WTC11 (cell line): ENCODE data around the gene MAPK8IP2. TPM values are rescaled to one million over a fixed set of nuclear protein-coding genes. Genes with fewer than 3 reads are reported as not detected.

ENCODE experiments used
- CBFB ChIP-seq: sonication (generic); formaldehyde crosslinking; IDR thresholded peaks from 2 replicates; pipeline ENCODE4 v1.8.1; 2022; ENCODE audit warnings: mild to moderate bottlenecking, low read depth, missing genetic modification reagents
- FOXK1 ChIP-seq: sonication (generic); formaldehyde crosslinking; IDR thresholded peaks from 2 replicates; pipeline ENCODE4 v1.8.0; 2022; ENCODE audit warnings: mild to moderate bottlenecking, moderate library complexity, missing genetic modification reagents
- FOXP1 ChIP-seq: sonication (generic); formaldehyde crosslinking; IDR thresholded peaks from 2 replicates; pipeline ENCODE4 v1.8.0; 2022; ENCODE audit warnings: missing genetic modification reagents, mild to moderate bottlenecking, moderate library complexity, borderline replicate concordance
- GRHL2 ChIP-seq: fragments of 250-450 bp; sonication (Bioruptor Pico); IDR thresholded peaks from 2 replicates; pipeline ENCODE4 v1.8.0; 2022; ENCODE audit warnings: mild to moderate bottlenecking, moderate library complexity; ENCODE audit not compliant: insufficient replicate concordance, severe bottlenecking
- JAZF1 ChIP-seq: fragments of 250-450 bp; sonication (Bioruptor Pico); IDR thresholded peaks from 2 replicates; pipeline ENCODE4 v1.9.0; 2021; ENCODE audit warnings: moderate library complexity, mild to moderate bottlenecking, inconsistent platforms
- MXD4 ChIP-seq: fragments of 250-450 bp; sonication (Bioruptor Pico); IDR thresholded peaks from 2 replicates; pipeline ENCODE4 v1.8.0; 2021; ENCODE audit warnings: mild to moderate bottlenecking, moderate library complexity, borderline replicate concordance
- NFATC4 ChIP-seq: fragments of 250-450 bp; sonication (Bioruptor Pico); IDR thresholded peaks from 2 replicates; pipeline ENCODE4 v1.9.0; 2021; ENCODE audit warnings: mild to moderate bottlenecking
- PRRX2 ChIP-seq: fragments of 250-450 bp; sonication (Bioruptor Pico); IDR thresholded peaks from 2 replicates; pipeline ENCODE4 v1.8.0; 2021; ENCODE audit warnings: mild to moderate bottlenecking
- RELA ChIP-seq: sonication (generic); formaldehyde crosslinking; IDR thresholded peaks from 2 replicates; pipeline ENCODE4 v1.8.1; 2022; ENCODE audit warnings: missing genetic modification reagents, mild to moderate bottlenecking, borderline replicate concordance
- SMAD3 ChIP-seq: sonication (generic); formaldehyde crosslinking; IDR thresholded peaks from 2 replicates; pipeline ENCODE4 v1.8.0; 2022; ENCODE audit warnings: missing genetic modification reagents, mild to moderate bottlenecking, borderline replicate concordance
- SOX15 ChIP-seq: fragments of 250-450 bp; sonication (Bioruptor Pico); IDR thresholded peaks from 2 replicates; pipeline ENCODE4 v1.9.0; 2021; ENCODE audit warnings: mild to moderate bottlenecking
- SP1 ChIP-seq: sonication (generic); formaldehyde crosslinking; conservative IDR thresholded peaks from 2 replicates; pipeline ENCODE4 v1.8.1; 2022; ENCODE audit warnings: missing genetic modification reagents
- ZNF121 ChIP-seq: sonication (generic); formaldehyde crosslinking; IDR thresholded peaks from 2 replicates; pipeline ENCODE4 v1.8.0; 2023; ENCODE audit warnings: missing genetic modification reagents
- ZNF138 ChIP-seq: sonication (generic); formaldehyde crosslinking; conservative IDR thresholded peaks from 2 replicates; pipeline ENCODE4 v1.8.1; 2022; ENCODE audit warnings: mild to moderate bottlenecking, moderate library complexity, missing genetic modification reagents
- ZNF232 ChIP-seq: sonication (generic); formaldehyde crosslinking; IDR thresholded peaks from 2 replicates; pipeline ENCODE4 v1.8.0; 2022; ENCODE audit warnings: mild to moderate bottlenecking, missing genetic modification reagents
- ZNF317 ChIP-seq: sonication (generic); formaldehyde crosslinking; IDR thresholded peaks from 2 replicates; pipeline ENCODE4 v1.8.1; 2023; ENCODE audit warnings: low read depth, mild to moderate bottlenecking, moderate library complexity, missing genetic modification reagents, borderline replicate concordance
- ZNF423 ChIP-seq: fragments of 250-450 bp; sonication (Bioruptor Pico); IDR thresholded peaks from 2 replicates; pipeline ENCODE4 v2.1.2; 2022; ENCODE audit warnings: mild to moderate bottlenecking, moderate library complexity
- total RNA-seq: library from RNA; stranded (reverse); gene quantifications from 3 replicates; pipeline ENCODE4 v1.2.3, GENCODE V29; 2021
- TF ChIP-seq, protein P1 (sequence below): sonication (generic); formaldehyde crosslinking; IDR thresholded peaks from 2 replicates; pipeline ENCODE4 v1.8.1; 2023; ENCODE audit warnings: mild to moderate bottlenecking, moderate library complexity, missing genetic modification reagents
- TF ChIP-seq, protein P2 (sequence below): sonication (generic); formaldehyde crosslinking; IDR thresholded peaks from 2 replicates; pipeline ENCODE4 v1.8.0; 2023; ENCODE audit warnings: missing genetic modification reagents
- TF ChIP-seq, protein P3 (sequence below): sonication (generic); formaldehyde crosslinking; IDR thresholded peaks from 2 replicates; pipeline ENCODE4 v1.8.0; 2022; ENCODE audit warnings: mild to moderate bottlenecking, missing genetic modification reagents
- TF ChIP-seq, protein P4 (sequence below): fragments of 250-450 bp; sonication (Bioruptor Pico); IDR thresholded peaks from 2 replicates; pipeline ENCODE4 v1.9.0; 2021; ENCODE audit warnings: moderate library complexity, mild to moderate bottlenecking, inconsistent platforms, borderline replicate concordance
- TF ChIP-seq, protein P5 (sequence below): sonication (generic); formaldehyde crosslinking; IDR thresholded peaks from 2 replicates; pipeline ENCODE4 v1.8.1; 2022; ENCODE audit warnings: mild to moderate bottlenecking, missing genetic modification reagents, moderate library complexity, borderline replicate concordance
- TF ChIP-seq, protein P6 (sequence below): sonication (generic); formaldehyde crosslinking; IDR thresholded peaks from 2 replicates; pipeline ENCODE4 v1.8.1; 2023; ENCODE audit warnings: mild to moderate bottlenecking, missing genetic modification reagents, moderate library complexity
- TF ChIP-seq, protein P7 (sequence below): sonication (generic); formaldehyde crosslinking; IDR thresholded peaks from 2 replicates; pipeline ENCODE4 v1.8.0; 2022; ENCODE audit warnings: mild to moderate bottlenecking, missing genetic modification reagents
- TF ChIP-seq, protein P8 (sequence below): fragments of 250-450 bp; sonication (Bioruptor Pico); IDR thresholded peaks from 2 replicates; pipeline ENCODE4 v1.9.0; 2021; ENCODE audit warnings: mild to moderate bottlenecking, borderline replicate concordance

MAPK8IP2 gene
- total RNA-seq, 1 experiment from 2014 or later, result 4.9 TPM

DNA sequence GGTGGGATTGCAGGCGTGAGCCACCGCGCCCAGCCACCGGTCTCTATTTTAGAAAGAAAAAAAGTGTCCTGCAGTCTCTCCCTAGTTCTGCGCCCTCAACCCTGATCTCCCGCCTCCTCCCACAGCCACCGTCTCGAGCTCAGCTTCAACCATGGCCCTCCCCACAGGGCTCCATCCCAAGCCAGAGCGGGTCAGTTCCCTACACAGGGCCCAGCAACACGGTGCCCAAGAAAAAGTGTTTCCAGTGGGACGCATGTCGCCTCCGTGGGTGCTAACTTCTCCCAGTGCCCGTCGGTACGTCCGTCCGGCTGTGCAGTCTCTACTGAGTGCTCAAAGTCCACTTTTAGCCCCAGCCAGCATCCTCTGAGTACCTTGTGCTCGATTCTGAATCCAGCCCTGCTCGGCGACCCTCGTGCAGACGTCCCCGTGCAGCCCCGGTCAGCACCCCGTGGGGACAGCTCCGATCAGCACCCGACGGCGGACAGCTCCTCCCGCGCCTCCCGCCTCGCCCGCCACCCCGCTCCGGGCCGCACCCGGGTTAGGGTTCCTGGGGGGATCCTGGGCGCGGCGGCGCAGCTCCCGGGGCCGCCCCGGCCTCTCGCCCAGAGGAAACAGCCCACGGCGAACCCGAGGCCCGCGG lies 657 bp upstream of the MAPK8IP2 start (continued):
- TF ChIP-seq, protein P1, sequence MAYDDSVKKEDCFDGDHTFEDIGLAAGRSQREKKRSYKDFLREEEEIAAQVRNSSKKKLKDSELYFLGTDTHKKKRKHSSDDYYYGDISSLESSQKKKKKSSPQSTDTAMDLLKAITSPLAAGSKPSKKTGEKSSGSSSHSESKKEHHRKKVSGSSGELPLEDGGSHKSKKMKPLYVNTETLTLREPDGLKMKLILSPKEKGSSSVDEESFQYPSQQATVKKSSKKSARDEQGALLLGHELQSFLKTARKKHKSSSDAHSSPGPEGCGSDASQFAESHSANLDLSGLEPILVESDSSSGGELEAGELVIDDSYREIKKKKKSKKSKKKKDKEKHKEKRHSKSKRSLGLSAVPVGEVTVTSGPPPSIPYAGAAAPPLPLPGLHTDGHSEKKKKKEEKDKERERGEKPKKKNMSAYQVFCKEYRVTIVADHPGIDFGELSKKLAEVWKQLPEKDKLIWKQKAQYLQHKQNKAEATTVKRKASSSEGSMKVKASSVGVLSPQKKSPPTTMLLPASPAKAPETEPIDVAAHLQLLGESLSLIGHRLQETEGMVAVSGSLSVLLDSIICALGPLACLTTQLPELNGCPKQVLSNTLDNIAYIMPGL (CRISPR knock-in tag), result no peak; the same call in 1 of the 2 replicates
- TF ChIP-seq ZNF121 (CRISPR knock-in tag), result peak; percentile 90
- peak; percentile 92; the same call in 1 of the 2 replicates for TF ChIP-seq CBFB (CRISPR knock-in tag)
- TF ChIP-seq, protein P2, sequence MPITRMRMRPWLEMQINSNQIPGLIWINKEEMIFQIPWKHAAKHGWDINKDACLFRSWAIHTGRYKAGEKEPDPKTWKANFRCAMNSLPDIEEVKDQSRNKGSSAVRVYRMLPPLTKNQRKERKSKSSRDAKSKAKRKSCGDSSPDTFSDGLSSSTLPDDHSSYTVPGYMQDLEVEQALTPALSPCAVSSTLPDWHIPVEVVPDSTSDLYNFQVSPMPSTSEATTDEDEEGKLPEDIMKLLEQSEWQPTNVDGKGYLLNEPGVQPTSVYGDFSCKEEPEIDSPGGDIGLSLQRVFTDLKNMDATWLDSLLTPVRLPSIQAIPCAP (CRISPR knock-in tag), result peak; percentile 99
- peak; percentile 99 for TF ChIP-seq ZNF232 (CRISPR knock-in tag)
- TF ChIP-seq, protein P3, sequence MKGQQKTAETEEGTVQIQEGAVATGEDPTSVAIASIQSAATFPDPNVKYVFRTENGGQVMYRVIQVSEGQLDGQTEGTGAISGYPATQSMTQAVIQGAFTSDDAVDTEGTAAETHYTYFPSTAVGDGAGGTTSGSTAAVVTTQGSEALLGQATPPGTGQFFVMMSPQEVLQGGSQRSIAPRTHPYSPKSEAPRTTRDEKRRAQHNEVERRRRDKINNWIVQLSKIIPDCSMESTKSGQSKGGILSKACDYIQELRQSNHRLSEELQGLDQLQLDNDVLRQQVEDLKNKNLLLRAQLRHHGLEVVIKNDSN (CRISPR knock-in tag), result peak; percentile 90
- peak; percentile 62; the same call in 1 of the 2 replicates for TF ChIP-seq SP1
- TF ChIP-seq, protein P4, sequence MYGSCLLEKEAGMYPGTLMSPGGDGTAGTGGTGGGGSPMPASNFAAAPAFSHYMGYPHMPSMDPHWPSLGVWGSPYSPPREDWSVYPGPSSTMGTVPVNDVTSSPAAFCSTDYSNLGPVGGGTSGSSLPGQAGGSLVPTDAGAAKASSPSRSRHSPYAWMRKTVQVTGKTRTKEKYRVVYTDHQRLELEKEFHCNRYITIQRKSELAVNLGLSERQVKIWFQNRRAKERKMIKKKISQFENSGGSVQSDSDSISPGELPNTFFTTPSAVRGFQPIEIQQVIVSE, result no peak
- no peak for TF ChIP-seq GRHL2 (CRISPR knock-in tag)
- TF ChIP-seq SOX15 (CRISPR knock-in tag), result no peak
- no peak for TF ChIP-seq NFATC4 (CRISPR knock-in tag)
- peak; percentile 96; the same call in 1 of the 2 replicates for TF ChIP-seq SMAD3 (CRISPR knock-in tag)
- TF ChIP-seq ZNF317, result peak; percentile 84
- TF ChIP-seq, protein P5, sequence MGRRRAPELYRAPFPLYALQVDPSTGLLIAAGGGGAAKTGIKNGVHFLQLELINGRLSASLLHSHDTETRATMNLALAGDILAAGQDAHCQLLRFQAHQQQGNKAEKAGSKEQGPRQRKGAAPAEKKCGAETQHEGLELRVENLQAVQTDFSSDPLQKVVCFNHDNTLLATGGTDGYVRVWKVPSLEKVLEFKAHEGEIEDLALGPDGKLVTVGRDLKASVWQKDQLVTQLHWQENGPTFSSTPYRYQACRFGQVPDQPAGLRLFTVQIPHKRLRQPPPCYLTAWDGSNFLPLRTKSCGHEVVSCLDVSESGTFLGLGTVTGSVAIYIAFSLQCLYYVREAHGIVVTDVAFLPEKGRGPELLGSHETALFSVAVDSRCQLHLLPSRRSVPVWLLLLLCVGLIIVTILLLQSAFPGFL (CRISPR knock-in tag), result peak; percentile 99
- TF ChIP-seq MXD4, result no peak
- TF ChIP-seq ZNF423 (CRISPR knock-in tag), result no peak
- TF ChIP-seq, protein P6, sequence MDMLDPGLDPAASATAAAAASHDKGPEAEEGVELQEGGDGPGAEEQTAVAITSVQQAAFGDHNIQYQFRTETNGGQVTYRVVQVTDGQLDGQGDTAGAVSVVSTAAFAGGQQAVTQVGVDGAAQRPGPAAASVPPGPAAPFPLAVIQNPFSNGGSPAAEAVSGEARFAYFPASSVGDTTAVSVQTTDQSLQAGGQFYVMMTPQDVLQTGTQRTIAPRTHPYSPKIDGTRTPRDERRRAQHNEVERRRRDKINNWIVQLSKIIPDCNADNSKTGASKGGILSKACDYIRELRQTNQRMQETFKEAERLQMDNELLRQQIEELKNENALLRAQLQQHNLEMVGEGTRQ (CRISPR knock-in tag), result peak; percentile 58
- peak; percentile 99 for TF ChIP-seq RELA (CRISPR knock-in tag)
- TF ChIP-seq FOXK1 (CRISPR knock-in tag), result peak; percentile 98
- peak; percentile 68; the same call in 1 of the 2 replicates for TF ChIP-seq PRRX2 (CRISPR knock-in tag)
- TF ChIP-seq, protein P7, sequence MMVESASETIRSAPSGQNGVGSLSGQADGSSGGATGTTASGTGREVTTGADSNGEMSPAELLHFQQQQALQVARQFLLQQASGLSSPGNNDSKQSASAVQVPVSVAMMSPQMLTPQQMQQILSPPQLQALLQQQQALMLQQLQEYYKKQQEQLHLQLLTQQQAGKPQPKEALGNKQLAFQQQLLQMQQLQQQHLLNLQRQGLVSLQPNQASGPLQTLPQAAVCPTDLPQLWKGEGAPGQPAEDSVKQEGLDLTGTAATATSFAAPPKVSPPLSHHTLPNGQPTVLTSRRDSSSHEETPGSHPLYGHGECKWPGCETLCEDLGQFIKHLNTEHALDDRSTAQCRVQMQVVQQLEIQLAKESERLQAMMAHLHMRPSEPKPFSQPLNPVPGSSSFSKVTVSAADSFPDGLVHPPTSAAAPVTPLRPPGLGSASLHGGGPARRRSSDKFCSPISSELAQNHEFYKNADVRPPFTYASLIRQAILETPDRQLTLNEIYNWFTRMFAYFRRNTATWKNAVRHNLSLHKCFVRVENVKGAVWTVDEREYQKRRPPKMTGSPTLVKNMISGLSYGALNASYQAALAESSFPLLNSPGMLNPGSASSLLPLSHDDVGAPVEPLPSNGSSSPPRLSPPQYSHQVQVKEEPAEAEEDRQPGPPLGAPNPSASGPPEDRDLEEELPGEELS, result peak; percentile 100
- peak; percentile 99 for TF ChIP-seq FOXP1
- 0 out of 2 replicates have a peak, but pooled peaks have one; percentile 35 for TF ChIP-seq ZNF138 (CRISPR knock-in tag)
- no peak for TF ChIP-seq JAZF1 (CRISPR knock-in tag)
- TF ChIP-seq, protein P8, sequence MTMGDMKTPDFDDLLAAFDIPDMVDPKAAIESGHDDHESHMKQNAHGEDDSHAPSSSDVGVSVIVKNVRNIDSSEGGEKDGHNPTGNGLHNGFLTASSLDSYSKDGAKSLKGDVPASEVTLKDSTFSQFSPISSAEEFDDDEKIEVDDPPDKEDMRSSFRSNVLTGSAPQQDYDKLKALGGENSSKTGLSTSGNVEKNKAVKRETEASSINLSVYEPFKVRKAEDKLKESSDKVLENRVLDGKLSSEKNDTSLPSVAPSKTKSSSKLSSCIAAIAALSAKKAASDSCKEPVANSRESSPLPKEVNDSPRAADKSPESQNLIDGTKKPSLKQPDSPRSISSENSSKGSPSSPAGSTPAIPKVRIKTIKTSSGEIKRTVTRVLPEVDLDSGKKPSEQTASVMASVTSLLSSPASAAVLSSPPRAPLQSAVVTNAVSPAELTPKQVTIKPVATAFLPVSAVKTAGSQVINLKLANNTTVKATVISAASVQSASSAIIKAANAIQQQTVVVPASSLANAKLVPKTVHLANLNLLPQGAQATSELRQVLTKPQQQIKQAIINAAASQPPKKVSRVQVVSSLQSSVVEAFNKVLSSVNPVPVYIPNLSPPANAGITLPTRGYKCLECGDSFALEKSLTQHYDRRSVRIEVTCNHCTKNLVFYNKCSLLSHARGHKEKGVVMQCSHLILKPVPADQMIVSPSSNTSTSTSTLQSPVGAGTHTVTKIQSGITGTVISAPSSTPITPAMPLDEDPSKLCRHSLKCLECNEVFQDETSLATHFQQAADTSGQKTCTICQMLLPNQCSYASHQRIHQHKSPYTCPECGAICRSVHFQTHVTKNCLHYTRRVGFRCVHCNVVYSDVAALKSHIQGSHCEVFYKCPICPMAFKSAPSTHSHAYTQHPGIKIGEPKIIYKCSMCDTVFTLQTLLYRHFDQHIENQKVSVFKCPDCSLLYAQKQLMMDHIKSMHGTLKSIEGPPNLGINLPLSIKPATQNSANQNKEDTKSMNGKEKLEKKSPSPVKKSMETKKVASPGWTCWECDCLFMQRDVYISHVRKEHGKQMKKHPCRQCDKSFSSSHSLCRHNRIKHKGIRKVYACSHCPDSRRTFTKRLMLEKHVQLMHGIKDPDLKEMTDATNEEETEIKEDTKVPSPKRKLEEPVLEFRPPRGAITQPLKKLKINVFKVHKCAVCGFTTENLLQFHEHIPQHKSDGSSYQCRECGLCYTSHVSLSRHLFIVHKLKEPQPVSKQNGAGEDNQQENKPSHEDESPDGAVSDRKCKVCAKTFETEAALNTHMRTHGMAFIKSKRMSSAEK (CRISPR knock-in tag), result no peak
